Stimulated activated CD4-positive, alpha-beta T cell treated with anti-CD3 and anti-CD28 coated beads, Interleukin-4, amount 100 ng/mL, for 48 hours (primary cell): ENCODE measurements around the gene CHAC1.
A peak's percentile ranks its signal among the peaks of the same experiment; 100 is the strongest.

Experiments used
- DNase-seq, 2 donors: peaks; one replicate each; pipeline ENCODE4 v3.0.0-alpha.2; 2020; ENCODE audit warnings: low read depth in 2 of 2

CHAC1 gene, protein sequence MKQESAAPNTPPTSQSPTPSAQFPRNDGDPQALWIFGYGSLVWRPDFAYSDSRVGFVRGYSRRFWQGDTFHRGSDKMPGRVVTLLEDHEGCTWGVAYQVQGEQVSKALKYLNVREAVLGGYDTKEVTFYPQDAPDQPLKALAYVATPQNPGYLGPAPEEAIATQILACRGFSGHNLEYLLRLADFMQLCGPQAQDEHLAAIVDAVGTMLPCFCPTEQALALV

DNA sequence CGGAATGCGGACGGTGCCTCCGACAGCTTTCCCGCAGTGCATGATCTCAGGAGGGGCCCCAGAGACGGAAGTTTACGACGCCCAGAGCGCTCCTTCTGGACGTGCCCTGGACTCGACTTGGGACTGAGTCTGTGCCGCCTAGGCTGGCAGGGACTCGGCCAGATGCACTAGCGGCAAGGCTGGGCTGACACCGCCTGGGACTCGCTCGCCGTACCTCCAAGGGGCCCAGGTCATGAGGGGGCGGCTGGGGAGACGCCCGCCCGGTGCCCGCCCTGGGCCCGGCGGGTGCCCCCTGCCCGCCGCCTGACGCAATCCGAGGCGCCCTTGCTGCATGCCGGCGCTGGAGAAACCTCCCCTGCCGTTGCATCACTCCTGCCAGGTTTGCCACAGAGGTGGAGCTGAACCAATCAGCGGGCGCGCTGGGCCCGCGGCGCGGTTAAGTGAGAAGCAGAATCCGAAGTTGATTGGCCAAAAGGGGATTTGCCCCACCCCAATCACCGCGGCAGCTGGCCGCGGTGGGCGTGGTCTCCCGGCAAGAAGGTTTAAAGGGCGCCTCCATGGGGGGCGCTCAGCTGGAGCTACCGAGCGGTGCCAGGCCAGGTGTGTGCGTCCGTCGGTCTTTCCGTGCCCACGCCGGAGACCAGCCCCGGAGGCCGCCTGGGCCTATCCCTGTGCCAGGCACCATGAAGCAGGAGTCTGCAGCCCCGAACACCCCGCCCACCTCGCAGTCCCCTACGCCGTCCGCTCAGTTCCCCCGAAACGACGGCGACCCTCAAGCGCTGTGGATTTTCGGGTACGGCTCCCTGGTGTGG is at the start of gene CHAC1:
CHAC1 (plus strand) TSS at position 571 of the 812 bp plus-strand sequence; CDS start at position 684, 113 bp downstream.
- DNase-seq: peak; percentile 91 to 97

DNA sequence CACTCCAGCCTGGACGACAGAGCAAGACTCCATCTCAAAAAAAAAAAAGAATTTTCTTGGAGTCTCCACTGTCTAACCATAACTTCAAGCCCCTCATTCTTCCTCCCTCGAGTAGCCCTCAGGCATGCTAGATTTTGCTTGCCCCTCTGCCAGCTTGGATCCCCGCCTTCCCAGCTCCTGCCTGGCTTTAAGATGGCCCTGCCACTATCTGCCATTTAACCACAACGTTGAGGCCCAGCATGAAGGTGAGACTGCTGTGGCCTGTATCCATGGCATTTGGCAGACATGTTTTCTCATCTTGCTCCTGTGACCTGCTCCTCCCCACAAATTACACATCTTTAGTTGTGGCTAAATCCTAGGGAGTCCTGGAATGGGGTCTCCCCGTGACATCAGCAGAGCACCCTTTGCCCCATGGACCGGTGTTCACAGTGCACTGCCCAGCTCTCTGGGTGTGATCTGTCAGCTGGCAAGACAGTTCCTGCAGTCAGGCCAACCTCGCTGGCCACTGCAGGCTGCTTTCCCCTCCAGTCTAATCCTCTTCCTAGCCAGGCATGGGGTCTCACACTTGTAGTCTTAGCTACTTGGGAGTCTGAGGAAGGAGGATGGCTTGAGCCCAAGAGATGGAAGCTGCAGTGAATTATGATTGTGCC is 48.6 kb upstream of the CHAC1 start:
- no peak for DNase-seq

DNA sequence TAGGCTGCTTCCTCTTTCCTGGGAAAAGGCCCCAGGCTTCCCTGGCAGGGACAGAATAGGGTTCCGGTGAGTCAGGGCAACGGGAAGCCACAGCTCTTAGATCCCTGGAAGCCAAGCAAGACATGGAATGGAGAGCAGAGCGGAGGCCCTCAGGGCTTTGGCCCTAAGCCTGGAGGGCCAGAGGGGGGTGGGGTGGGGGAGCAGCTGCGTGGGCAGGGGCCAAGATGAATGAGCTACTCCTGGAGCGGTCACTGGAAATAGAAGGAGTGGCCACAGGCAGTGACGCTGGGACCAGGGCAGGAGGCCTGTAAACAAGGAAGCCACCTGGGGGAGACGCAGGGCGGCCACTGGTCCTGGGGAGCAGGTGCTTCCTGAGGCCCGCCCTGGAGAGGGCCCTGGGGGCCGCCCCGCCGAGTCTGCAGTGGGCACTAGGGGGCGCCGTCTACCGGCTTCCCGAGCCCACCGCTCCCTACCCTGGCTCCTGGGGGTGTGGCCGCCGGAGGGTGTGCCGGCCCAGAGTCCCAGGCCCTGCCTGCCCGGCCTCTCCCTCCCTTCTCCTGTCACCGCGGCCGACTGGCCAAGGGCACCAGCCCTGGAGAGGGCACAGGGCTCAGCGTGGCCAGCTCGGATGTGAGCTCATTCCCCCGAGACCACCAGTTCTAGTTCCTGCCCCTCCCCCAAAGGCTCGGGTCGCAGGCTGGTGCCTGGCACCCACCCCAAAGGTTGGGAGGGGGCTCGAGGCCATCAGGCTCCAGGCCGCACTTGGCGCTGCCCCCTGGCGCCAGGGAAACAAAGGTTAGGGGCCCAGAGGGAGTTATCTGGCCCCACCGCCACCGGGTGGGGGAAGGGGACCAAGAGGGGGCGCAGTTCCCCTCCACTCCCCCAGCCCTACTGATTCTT is 46.9 kb upstream of the CHAC1 start:
- peak; percentile 77 to 78 for DNase-seq

DNA sequence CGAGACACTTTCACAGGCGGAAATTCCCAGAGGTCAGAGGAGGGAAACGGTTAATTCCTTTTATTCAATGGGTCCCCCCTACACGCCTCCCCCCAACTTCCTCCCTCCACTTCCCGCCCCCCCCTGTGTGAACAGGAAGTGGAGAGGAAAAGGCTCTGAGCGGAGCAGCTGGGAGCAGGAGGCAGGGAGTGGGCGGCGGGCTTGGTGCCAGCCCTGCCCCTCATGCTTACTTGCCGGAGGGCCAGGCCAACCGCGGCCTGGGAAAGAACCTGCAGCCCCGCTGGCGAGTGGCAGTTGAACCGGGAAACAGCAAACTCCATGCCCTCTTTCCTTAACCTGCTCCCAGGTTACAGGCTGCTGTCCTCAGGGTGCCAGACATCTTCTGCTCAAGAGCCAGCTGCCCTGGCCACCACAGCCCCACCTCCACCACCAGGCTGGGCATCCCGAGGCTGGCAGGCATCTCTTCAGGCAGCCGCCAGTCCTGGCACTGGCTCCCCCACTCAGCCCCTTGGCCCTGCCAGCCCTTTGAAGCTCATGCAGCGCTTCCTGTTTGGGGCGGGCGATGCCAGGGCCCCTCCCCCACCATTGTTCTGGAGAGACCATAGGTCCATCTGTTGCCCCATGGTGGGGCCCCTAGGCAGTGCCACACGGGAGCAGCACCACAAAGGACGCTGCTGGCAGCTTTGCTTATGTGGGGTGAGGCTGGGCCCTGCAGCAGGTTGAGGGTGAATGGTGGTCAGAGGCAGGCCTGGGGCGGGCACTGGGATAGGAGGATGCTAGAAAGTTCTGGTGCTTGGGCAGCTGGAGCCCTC is 46.1 kb upstream of the CHAC1 start:
- DNase-seq: peak; percentile 35 to 53

DNA sequence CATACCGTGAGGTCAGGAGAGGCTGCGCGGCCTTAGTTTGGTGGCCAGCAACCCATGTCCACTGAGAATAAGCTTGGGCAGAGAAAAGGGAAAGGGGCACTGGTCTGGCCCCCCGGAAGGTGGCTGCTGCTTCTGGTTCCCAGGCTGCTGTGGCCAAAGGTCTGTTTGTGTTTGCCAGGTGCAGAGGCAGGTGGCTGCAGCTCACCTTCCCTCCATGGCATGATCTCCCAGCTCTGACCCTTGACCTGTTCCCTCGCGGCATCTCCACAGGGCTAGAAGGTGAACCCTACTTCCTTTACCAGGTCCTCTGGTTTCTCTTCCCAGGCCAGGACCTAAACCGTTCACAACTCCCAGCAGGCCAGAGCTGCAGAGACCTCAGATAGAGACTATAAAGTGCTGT is 45.2 kb upstream of the CHAC1 start:
- no peak for DNase-seq

DNA sequence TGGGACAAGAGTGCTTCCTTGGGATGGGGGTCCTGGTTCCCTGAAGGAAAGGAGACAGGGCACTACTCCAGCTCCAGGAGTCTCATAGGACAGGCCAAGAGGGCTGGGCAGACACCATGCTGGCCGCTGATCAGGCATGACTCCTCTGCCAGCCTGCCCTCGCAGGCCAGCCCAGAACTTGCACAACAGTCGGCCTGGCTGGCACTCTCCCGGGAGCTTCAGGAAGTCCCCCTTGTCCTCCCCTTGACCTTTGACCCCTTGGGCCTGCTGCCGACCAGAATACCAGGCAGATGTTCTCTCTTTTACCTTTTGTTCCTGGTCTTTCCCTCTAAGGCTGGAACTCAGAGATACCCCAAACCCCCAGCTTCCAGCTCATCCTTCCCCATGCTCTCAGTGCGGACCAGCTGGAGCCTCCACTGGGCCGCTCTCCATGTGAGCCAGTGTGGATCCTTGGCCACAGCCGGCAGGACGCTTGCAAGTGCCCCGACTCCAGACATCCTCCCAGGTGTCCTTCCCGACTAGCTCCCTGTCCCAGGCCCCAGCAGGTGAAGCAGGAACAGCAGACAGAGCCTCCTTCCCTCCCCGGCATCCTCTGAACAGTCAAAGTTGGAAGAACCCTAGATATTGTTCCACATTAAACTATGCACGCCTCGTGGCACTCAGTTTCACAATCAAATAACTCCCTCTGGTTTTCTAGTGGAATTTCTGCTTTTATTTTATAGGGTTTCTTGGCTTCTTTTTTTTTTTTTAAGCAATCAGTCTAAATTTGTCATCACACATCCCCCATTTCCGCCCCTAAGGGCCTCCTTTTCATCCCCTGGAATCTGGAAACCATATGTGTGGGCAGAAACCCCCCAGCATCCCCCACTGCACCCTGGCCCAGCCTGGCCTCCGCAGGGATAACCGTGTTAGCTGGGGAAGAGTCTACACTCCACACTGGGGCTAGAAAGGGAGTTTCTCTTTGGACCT is 43.3 kb upstream of the CHAC1 start:
- no peak for DNase-seq

DNA sequence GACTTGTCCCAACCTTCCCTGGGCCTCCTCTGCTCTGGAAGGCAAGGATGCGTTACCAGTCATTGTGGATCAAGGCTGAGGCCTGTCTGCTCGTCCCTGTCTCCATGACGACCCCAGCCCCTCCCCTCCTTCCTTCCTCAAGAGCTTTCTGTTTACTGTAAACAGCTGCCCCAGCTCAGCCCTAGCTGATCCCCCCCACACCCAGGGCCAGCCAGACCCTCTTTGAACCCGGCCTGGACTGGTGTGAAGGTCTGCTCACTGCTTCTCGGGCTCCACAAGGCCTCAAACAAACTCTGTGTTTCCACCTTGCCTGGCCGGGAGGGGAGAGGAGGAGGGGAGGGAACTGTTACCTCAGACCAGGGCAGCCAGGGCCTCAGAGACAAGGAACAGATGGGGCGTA is 42.1 kb upstream of the CHAC1 start:
- DNase-seq: no peak

DNA sequence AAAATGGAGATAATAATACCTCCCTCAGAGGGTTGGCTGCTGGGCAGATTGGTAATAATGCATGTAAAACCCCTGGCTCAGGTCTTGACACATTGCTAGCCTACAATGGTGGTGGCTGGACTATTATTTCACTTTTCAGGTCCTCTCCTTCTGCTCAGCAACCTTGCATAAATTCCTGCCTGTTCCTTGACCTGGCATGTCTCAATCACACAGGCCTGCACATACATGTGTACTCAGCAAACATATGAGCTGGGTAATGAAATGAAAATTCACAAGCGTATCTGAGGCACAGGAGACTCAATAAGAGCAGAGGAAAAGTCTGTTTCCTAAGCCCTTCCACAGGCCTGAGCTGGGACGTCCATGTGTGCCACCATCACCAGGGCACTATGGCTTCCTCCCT is 41.6 kb upstream of the CHAC1 start:
- DNase-seq: no peak

DNA sequence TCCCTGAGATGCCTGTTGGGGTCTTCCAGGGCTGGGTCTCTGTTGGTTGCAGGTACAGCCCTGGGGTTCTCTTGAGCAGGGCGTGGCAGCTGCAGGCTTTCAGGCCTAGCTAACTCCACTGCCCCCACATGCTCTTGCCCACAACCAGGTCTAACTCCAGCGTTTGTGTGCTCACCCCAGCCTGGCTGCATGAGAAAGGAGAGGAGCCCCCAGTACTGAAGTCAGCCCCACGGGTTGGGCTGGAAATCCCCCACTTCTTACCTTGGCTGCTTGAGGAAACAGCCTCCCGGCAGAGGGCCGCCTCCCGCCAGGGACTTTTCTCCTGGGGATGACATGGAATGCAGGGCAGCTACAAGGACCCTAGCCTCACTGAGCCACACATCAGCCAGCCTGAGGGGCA is 40.8 kb upstream of the CHAC1 start:
- no peak for DNase-seq

DNA sequence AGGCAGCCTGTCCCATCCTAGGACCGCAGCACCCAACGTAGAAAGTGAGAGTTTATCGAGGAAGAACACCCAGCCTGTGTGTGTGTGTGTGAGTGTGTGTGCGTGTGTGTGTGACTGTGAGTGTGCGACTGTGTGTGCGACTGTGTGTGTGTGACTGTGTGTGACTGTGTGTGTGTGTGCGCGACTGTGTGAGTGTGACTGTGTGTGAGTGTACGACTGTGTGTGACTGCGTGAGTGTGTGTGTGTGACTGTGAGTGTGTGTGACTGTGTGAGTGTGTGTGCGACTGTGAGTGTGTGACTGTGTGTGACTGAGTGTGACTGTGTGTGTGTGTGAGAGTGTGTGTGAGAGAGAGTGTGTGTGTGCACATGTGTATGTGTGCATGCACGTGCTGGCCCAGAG is 39.3 kb upstream of the CHAC1 start:
- no peak for DNase-seq

DNA sequence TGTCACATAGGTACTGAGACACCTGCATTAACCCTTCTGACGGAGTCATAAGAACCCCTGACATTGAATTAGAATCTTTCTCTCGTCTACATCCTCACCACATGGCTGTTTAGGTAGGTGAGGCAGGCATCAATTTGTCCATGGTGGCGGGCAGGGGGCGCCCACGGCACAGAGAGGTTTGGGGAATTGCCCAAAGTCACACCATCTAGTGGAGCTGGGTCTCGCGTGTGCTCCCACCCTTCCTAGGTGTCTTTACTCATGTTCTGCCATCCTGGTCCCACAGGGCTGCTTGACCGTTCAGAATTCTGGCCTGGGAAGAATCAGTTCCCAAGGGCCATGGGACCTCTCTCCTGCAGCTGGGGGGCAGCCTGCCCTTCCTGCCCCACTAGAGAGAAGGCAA is 38.8 kb upstream of the CHAC1 start:
- DNase-seq: no peak

DNA sequence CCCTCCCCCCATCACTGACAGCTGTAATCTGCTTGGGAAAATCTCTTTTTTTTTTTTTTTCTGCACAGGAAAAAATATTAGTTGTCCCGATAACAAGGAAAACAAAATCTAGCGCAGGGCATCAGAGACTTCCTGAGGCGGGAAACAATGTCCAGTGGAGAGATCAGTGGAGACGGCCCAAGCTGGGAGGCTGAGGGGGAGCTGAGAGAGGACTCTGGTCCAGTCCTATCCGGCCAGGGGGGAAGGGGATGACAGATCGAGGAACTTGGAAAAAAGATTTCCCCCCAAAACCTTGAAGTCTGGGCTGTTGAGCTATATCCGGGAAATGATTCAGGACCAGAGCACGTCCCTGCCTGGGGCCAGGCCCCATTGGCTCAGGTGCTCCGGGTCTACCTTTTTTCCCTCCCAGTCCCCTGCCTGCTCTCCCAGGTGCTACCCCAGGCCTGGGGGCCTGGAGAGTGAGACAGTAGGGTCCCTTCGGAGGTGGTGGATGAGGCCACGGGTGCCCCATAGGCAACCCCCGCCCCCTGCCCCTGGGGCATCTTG is 38.1 kb upstream of the CHAC1 start:
- DNase-seq: no peak

DNA sequence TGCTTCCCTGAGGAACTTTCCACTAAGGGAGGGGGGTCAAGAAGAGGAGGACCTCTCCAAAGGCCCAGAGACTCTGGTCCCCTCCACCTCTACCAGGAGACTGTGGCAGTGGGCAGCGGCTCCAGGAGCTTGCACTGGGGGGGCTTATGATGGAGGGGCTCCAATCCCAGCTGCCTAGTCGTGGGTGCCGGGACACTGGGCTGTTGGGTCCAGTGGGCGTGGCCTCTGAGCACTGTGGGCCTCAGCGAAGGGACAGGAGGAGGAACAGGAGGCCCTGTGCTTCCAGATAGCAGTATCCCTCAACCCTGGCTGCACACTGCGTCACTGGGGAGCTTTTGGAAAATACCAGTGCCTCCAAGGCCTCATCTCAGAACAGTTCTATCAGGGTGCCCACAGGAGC is 37.6 kb upstream of the CHAC1 start:
- DNase-seq: no peak

DNA sequence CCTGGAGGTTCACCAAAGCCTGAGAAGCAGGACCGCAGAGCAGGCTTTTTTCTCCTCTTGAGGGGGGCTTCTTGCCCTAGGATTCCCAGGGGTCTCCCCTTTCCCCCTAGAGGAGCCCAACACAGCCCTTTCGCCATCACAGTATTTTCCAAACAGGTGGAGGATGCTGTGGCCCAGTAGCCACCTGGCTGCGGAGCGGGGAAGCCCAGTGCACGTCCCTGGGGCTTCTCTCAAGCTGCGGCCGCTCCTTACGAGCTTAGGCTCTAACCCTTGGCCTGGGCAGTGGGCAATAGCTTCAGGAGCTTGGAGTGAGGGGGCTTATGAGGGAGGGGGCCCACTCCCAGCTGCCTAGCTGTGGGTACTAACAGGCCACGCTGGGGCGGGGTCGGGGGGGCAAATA is 35.7 kb upstream of the CHAC1 start:
- no peak for DNase-seq

DNA sequence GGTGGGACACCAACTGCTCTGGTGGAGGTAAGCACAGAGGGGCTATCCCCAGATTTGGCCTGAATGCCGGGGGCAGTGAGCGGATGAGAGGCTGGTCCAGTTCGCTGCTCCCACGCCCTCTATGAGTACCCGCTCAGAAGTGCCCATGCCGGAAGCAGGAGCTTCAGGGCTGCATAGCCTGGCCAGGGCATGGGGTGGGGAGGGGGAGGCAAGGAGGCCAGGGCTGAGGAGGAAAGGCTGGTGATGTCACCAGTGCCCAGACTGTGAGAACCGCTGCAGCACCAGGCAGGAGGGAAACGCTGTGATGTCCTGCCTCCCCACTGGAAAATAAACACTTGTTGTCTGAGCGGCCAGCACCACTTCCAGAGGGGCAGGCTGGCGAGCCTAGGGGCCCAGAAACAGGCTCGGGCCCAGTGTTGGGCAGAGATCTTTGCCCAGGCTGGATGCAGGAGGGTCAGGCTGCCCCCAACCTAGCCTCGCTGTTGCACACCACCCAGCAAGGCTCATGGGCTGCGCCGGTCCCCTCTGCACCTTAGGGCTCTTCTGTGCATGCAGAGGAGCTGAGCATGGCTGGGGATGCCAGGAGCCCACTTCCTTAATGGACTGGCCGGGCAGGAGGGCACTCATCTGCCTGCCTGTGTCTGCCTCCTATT is 35.0 kb upstream of the CHAC1 start:
- no peak for DNase-seq

DNA sequence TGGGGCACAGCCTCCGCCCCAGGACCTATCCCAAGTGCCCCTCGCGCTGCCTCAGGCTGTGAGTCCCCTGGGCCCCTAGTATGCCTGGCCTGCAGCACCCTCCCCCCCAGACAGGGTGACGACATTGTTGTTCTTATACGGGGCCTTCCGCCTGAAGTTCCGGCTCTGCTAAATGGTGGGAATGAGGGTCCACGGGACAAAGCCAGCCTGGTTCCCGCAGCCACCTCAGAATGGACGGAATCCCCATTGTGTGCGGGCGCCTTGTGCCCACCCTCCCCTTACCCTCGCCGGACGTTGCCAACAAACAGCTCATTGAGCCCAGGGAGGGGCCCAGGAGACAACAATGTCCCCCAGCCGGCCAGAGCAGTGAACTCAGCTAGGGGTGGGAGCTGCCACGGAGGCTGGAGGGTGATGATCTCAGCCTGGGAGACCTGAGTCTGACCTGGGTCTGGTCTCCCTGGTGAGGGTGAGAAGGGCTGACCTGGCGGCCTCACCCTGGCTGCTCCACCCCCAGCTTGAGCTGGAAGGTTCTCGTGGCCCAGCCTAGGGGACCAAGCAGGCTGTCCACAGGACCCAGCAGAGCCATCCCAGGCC is 34.4 kb upstream of the CHAC1 start:
- no peak for DNase-seq

DNA sequence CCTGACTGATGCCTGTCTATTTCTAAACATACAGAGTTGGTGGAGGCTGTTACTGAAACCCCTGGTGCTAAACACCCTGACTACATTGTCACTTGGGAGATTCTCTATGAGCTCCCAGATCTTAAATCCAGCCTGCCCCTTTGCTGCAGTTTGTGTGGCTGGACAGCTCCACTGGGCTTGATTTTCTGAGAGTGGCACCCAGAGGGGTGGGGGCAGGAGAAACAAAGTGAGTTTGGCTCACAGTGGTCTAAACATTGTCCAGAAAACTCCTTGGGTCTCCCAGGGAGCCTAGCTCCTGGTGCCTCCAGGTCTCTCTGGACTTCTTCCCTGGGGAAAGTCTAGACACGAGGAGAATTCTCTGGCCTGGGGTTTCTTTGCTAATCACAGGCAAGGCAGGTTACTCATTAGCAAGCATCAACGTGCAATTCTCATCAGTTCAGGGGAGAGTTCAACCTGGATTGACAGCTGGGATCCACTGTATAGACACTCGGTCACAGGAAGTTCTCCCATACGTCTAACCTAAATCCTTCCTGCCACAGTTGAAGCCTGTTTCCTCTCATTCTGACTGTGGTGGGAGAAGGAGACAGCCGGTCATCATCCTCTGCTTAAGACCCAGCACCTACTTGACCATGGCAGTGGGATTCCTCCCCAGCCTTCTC is 31.2 kb upstream of the CHAC1 start:
- DNase-seq: no peak

DNA sequence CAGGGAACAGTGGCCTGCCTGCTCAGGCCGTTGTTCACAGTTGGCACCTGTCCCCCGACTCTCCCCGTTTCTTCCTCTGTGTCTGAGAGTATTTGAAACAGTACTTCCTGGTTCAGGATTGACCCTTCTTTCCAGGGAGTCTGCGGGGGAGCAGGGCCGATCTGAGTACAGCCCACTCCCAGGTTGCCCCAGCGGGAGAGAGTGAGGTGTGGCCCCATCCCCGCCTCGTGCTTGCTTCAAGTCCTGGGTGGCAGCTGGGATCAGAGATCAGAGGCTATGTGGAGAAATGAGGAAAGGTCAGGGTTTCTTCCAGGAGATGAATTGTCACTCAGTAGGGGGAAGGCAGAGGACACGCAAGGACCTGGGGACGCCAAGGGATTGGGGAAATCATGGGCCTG is 30.7 kb upstream of the CHAC1 start:
- no peak for DNase-seq
